GM19239 (cell line): Measurements from ENCODE around the gene CATSPER1.
A peak's percentile ranks its signal among the peaks of the same experiment; 100 is the strongest.
"Not testable (repeated sequence)": the region's sequence is repeated elsewhere in the genome, so short reads cannot be mapped to it uniquely, and the experiment has no call there.

Source experiments
- DNase-seq: peaks from one replicate; pipeline ENCODE4 v3.0.0; 2011; ENCODE audit warnings: low spot score; ENCODE audit not compliant: insufficient read length
- FAIRE-seq: peaks from 2 replicates; lab custom pipeline; 2011; peaks lifted over from hg19 to GRCh38; lab: Jason Lieb, UNC

Gene CATSPER1

DNA sequence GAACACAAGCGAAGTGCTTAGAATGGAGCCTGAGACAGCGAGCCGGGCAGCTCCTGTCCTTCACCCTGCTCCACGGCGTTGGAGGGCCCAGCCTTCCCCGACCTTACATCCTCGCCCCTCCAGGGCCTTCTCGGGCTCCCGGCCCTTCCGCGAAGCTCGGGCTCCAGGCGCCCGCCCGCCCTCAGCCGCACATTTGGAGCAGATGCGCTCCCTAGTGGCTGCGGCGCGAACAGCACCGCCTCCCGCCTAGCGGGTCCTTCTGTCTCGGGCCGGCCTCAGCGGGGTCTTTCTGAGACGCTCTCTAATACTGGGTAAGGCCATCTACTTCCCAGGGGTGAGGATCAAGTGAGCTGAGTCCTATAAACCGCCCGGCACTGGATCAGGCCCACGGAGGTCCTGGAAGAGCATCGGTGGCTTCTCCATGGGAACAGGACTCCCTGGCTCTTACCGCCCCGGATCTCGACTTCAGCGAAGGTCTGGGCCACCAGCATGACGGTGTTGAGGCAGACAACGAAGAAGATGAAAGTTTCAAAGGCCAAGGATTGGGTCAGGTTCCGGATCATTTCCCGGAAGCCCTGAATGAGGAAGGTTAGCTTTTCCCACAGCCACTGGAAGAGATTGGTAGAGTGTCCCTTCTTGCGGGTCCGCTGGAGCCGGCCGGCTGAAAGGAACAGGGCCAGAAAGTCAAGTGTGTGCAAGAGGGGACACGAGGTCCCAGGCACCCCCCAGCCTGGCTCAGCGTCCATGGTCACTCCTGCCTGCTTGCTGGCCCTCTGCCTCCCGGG lies 3.7 kb downstream of the CATSPER1 start:
- FAIRE-seq (peak; percentile 85), DNase-seq (peak; percentile 89)

DNA sequence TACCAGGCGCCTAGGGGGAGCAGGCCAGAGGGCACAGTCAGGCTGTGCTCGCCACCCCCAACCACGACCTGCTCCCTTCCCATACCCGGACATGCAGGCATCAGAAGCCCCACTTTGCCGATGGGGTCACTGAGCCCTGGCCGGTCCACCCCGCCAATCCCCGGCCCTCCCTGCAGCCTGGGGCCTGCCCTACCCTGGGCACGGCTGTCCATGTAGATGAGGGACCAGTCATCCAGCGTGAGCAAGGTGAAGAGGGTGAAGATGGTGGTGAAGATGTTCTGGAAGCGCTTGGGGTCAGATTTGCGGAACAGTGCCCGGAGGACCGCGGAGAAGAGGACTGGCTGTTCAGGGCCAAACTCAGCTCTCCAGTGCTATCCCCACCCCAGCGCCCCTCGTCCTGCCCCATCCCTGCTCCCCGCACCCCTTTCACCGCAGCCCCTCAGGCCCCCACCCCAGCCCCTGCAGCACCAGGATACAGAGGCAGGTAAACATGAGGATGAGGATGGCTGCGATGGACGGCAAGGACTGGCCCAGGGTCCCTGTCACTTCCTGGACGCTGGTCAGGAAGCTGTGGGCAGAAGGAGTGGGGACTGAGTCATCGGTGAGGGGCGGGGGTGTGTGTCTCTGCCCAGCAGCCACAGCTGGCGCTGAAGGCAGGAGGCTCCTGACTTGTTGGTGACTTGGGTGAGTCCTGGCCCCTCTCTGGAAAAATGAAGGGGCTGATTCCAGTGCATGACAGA lies 5.5 kb downstream of the CATSPER1 start:
- no peak for DNase-seq

DNA sequence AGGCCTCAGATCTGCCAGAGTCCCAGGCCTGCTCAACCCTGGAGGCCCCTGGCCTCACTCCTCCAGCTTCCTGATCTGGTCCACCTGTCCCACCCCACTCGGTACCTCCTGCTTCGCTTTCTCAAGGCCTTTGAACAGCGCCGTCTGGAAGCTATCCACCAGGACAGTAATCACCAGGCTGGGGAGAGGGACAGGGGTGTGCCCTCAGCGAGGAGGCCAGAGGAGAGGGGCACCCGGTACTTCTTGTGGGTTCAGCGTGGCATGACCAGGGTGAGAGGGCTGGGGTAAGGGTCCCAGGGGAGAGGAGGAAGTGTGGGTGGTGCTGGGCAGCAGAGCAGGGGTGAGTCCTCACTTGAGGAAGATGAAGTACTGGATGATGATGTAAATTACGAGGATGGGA lies 6.1 kb downstream of the CATSPER1 start:
- FAIRE-seq (no peak), DNase-seq (no peak)

More for the DNA sequence above, 5.5 kb downstream of the CATSPER1 start:
- no peak for FAIRE-seq

DNA sequence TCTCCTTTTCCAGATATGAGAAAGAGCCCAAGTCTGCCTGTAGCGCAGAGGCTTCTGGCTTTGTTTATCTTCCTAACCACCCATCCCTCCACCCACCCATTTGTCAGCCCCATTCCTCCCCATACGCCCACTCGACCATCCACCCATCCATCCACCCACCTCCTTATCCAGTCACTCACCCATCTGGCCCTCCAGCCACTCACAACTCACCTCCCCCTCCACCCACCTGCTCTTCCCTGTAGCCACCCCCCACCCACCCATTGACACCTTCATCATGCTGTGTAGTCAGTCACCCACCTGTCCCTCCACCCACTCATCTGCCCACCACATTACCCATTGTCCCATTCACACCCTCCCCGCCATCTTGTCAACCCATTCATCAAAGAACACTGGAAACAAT lies 9.0 kb downstream of the CATSPER1 start:
- FAIRE-seq: no peak
- DNase-seq: no peak

DNA sequence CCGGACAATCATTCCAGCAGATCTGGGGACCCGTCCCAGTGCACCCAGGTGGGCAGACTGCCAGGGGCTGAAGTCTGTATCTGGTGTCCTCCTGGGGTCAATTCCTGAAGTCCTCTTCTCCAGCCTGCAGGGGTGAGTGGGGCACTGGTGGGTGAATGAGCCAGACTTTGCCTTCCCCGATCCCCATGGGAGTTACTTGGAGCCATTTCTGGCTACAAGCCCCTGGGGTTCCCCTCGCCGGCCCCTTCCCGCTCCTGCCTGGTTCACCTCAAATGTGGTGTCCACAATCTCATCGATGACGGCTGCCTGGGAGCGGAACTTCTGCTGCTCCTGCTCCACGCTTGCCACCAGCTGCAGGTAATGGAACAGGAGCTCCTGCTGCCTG lies 9.5 kb downstream of the CATSPER1 start:
- FAIRE-seq (no peak), DNase-seq (no peak)

DNA sequence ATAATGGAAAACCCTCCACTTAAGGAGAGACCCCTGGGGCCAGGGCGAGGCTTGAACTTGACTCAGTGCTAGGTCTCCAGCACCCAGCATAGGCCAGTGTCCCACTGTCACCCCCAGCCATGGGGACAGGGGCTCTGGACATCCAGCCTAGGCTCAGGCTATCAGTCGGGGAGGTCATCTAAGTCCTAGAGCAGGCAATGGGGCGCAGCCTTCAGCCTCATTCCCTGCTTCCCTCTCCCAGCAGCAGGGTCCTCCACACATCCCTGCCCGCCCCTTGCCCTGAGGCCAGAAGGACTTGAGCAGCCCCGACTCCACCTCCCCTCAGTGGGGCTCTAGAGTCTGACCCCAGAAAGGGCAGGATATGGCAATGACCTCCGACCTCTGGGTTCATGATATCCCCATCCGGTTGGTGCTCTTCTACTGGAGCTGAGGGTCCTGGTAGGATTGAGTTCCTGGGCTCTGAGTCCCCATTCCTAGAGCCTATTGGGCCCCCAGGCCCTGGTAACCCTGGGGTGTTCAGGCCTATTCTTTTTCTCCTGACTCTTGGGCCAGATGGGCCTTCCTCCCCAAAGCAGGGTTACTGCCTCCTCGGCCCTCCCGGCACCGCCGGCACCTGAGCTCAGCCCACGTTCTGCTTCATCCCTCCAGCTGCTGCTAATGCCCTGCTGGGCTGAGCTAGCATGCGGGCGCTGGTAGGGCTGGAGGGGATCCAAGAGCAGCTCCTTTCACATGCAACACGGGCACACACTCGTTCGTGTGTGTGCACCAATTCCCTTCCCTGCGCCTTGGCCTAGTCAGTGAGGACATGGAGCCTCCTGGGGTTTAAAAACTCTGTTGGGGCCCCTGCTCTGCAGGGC lies 10.1 kb downstream of the CATSPER1 start:
- DNase-seq (no peak), FAIRE-seq (no peak)

DNA sequence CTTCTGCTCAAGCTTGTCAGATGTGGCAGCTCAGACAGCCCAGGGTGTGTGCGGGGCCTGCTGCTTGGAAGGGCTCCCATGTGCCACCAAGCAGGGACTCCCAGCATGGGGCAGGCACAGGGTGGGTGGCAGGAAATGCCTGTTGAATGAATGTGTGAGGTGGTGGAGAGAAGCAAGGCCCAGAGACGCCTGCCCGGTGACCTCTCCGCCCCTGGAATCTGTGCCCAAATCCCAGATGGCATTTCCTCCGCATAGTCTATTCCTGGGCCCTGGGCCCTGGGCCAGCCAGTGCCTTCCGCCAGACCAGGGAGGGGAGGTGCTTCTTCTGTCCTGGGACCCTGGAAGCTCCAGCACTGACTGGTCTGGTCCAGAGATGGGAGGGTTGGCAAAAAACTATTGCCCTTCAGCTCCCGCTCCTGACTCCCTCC lies 10.8 kb downstream of the CATSPER1 start:
- no peak for DNase-seq
- no peak for FAIRE-seq

DNA sequence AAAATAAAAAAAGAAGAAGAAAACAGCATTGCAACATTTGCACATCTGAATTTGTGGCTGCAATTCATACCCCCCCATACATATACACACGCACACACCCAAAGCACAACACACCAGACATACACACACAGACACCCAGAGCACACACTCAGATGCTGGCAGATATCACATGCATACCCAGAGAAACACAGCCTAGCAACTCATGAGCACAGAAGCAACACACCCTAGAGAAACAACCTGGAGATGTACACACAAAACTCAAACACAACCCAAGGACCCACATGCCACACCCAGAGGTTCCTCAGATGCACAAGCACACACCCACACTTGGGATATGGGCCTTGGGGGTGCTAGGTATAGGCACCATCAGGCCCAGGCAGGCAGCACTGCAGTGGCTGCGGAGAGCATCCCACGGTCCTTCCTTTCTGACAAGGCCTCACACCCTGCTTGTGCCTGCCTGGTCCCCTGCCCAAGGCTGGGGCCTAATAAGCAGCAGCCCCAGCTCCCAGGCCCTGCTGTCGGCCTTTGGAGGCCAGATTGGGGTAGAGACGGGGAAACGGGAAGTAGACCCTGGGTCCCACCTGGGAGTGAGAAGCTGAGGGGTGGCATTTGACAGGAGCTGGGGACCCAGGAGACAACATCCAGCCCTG lies 11.3 kb downstream of the CATSPER1 start:
- DNase-seq (no peak), FAIRE-seq (no peak)

DNA sequence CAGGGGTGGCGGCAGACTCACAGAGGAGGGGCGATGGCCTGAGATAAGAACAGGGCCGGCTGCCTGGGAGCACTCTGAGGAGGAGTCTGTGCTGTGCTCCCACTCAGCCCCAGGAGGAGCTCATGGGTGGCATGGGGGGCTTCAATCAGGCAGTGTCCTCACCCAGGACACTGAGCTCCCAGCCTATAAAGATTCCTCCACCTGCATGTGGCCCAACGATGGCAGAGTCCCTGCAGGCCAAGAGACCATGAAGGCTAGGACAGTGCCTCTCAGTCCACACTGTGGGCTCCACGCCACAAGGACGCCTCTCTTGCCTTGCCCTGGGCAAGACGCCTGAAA lies 12.5 kb downstream of the CATSPER1 start:
- DNase-seq (no peak), FAIRE-seq (no peak)

DNA sequence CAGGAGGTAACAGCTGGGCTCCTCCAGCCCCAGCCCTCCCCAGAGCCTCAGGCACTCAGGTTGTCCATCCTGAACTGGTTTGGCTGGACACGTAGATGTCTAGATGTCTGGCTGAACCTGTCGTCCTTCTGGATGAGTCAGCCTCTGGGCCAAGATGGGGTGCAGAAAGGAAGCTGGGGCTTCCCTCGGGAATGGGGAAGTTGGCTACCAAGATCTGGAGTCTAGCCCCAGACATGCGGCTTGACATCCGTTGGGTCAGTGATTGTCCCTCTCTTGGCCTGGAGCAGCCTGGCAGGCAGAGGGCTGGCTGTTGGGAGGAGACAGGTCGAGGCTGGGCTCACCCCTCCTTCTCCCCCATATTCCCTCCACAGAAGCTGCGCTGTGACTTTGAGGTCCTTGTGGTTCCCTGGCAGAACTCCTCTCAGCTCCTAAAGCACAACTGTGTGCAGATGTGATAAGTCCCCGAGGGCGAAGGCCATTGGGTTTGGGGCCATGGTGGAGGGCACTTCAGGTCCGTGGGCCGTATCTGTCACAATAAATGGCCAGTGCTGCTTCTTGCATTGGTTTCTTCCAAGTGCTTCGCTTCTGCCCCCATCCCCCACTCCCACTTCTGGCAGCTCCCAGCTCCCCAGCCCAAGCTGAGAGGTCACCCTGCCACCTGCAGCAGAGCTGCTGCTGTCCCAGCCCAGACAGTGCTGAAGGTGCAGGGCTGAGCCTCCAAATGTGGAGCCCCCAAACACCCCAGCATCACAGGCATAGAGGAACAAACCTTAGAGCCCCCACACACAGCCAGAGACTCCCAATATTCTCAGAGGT lies 13.1 kb downstream of the CATSPER1 start:
- no peak for DNase-seq
- no peak for FAIRE-seq

DNA sequence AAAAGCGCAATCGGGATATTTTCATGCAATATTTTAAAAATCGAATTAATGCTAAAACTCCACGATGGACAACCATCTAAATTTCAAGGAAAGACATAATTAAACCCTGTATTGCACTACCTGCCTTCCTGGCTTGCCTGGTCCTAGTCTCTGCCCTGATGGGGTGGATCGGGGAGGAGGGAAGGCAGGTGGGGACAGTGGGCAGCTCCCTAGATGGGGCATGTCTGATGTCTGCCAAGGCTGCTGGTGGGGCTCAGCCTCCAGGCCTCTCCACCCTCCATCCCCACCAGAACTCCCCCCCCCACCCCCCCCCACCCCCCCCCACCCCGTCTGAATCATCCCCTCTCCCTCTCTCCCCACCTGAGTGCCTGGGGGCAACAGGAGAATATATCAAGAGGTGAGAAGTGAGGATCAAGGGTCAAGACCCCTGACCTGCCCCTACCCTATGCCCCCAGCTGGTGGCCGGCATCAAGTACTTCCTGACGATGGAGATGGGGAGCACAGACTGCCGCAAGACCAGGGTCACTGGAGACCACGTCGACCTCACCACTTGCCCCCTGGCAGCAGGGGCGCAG lies 13.8 kb downstream of the CATSPER1 start:
- DNase-seq: no peak
- FAIRE-seq: no peak

DNA sequence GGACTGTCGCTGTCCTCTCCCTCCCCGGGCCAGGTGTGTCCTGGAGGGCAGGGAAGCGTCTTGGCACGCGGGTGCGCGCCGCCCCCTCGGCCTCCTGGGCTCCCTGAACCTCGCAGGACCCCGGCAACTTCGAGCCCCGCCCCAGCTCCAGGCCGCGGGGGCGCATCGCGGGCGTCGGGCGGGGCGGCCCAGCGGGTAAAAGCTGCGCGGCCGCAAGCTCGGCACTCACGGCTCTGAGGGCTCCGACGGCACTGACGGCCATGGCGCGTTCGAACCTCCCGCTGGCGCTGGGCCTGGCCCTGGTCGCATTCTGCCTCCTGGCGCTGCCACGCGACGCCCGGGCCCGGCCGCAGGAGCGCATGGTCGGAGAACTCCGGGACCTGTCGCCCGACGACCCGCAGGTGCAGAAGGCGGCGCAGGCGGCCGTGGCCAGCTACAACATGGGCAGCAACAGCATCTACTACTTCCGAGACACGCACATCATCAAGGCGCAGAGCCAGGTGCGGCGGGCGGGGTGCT lies 14.4 kb downstream of the CATSPER1 start, which contains the start of gene CST6:
TSS of gene CST6 (plus strand) at position 224 of the 519 bp plus-strand sequence. CDS start at position 261, 37 bp downstream.
- no peak for FAIRE-seq

DNA sequence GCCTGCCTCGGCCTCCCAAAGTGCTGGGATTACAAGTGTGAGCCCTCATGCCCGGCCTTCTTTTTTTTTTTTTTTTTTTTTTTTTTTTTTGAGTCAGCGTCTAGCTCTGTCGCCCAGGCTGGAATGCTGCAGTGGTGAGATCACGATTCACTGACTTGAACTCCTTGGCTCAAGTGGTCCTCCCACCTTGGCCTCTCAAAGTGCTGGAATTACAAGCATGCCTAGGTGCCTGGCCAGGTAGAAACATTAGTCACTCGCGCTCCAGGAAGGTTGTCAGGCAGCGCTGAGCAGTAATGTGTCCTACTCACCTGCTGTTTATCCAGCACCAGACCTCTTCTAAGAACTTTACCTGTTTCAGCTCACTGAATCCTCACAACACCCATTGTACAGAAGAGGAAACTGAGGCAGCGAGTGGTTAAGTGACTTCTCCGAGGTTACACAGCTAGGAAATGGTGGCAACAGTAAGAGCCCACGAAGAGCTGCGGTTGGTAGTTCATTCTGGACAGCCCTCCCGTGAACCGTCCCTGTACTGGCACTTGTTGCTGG lies 15.0 kb downstream of the CATSPER1 start:
- FAIRE-seq (no peak), DNase-seq (no peak)

More for the DNA sequence above, 14.4 kb downstream of the CATSPER1 start, which contains the start of gene CST6:
- no peak for DNase-seq

DNA sequence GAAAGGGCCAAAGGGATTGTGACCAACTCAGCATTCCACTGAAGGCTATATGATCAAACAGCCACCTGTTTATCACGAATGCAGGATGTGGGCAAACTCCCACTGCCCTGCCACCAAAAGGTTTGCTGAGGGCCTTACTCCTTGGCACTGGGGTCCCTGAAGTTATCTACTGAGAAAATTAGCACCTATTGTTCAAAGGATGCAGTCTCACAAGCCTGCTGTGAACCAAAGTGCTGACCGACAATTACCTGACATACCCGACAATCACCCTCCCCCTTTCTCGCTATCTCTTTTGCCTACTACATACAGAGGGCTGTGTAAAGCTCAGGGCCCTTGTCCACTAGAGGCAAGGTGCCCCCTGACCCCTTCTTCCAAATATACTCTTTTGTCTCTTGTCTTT lies 16.2 kb downstream of the CATSPER1 start:
- FAIRE-seq, DNase-seq: not testable (repeated sequence)

DNA sequence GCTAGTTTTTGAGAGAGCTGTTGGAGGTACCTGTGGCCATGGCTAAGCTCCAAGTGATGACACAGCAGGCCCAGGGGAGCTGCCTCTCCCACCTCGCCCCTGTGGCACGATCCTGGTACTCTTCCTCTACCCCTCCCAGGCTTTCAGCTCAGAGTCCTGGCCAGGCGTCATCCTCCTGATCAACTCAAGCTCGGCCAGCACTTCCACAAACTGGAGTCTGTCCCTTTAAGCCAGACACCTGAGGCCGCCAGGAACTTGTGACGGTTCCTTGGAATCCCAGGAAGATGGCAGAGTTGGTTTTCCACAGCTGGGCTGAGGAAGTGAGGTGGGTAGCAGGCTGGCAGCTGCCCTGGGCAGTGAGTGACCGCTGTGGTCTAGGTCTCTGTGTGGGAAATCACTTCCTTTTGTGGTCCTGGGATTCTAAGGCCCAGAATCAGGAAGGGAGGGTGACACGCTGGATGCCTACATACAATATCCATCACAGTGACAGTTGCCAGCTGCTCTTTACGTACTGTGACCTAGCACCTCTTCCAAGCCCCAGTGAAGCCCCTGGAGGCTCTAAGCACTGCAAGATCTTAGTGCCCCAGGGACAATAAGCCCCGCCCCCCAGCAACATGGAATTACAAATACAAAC lies 17.7 kb downstream of the CATSPER1 start:
- DNase-seq (no peak), FAIRE-seq (no peak)

DNA sequence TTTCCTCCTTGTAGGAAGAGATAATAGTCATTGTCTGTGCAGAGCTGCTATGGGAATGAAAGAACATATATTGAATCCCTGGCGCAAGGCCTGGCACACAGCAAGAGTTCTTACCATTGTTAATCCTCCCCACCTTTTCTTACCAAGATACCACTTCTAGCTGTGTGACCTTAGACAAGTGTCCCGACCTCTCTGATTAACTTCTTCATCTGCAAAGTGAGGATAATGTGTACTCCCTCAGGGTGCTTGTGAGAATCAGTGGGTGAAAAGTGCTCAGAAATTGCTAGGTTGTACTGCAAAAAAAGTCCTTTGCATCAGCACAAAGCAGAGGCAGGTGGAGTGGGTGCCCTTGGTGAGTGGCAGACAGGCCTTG lies 18.2 kb downstream of the CATSPER1 start:
- no peak for DNase-seq
- no peak for FAIRE-seq

DNA sequence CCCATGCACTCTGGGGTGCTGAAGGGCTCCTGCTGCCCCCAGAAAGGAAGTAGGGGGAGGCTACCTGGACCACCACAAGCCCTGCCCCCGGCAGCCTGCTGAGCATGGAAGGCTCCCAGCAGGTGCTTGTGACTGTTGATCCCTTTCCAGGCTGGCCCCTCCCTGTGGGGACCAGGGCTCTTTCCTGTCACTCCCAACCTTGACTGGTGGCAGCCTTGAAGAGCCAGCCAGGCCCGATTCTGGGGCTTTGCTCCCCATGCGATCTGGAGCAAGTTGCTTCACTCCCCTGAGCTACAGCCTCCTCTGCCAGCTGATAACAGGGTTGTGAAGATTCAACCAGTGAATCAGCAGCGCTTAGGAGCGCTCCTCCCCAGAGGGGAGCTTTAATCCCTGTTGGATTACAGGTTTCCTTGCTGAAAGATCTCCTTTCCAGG lies 19.1 kb downstream of the CATSPER1 start:
- FAIRE-seq (no peak), DNase-seq (no peak)

DNA sequence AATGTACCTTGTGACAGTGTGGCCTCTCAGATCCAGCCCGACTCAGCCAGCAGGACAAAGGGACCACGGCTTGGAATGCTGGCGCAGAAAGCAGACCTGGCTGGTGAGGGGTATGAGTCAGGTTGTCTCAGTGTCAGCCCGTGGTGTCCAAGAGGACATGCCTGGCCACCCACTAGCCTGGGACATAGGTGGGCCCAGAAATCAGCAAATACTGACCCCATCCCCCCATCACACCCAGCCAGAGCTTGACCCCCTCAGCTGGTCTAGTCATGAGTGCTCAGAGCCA lies 19.4 kb downstream of the CATSPER1 start:
- no peak for FAIRE-seq
- no peak for DNase-seq
